Common myeloid progenitor, CD34-positive (primary cell): ENCODE data around the gene KLK1.

ENCODE experiments used
- CTCF ChIA-PET: fragments of 350-600 bp; sonication (Branson Sonifier 250); formaldehyde crosslinking; loops from one replicate; lab custom pipeline; 2021; ENCODE audit warnings: antibody characterized with exemption; lab: Charles Lee
- POLR2A ChIA-PET: fragments of 350-600 bp; sonication (Branson Sonifier 250); formaldehyde crosslinking; loops from one replicate; lab custom pipeline; 2021; ENCODE audit warnings: antibody characterized with exemption; lab: Charles Lee
- DNase-seq, 3 donors: peaks; one replicate each; pipeline versions ENCODE4 v3.0.0 to v3.0.0-alpha.2; 2013
- H3K27ac ChIP-seq, 2 experiments: 1 replicate in 1 of 2; 2 replicates in 1 of 2; pipeline ENCODE4 v1.7.0; 2013; ENCODE audit warnings: inconsistent platforms in 2 of 2, low read length in 2 of 2, mild to moderate bottlenecking in 2 of 2, low read depth in 1 of 2, moderate library complexity in 1 of 2; ENCODE audit not compliant: severe bottlenecking in 2 of 2, insufficient read depth in 1 of 2, poor library complexity in 1 of 2
- H3K27me3 ChIP-seq, 5 experiments: replicated peaks in 2 of 5; 1 replicate in 3 of 5; 2 replicates in 2 of 5; pipeline versions ENCODE4 v1.6.1 to v1.7.0; 2013; ENCODE audit warnings: low read length in 4 of 5, mild to moderate bottlenecking in 2 of 5, moderate library complexity in 2 of 5, inconsistent platforms in 1 of 5; ENCODE audit not compliant: insufficient read depth in 5 of 5, control insufficient read depth in 4 of 5
- H3K36me3 ChIP-seq, 4 experiments: 1 replicate in 2 of 4; 2 replicates in 2 of 4; pipeline versions ENCODE4 v1.6.1 to v1.7.0; 2013; ENCODE audit warnings: low read length in 3 of 4, control low read depth in 1 of 4, mild to moderate bottlenecking in 1 of 4; ENCODE audit not compliant: control insufficient read depth in 4 of 4, insufficient read depth in 4 of 4
- H3K4me1 ChIP-seq, 4 experiments: 1 replicate in 3 of 4; 2 replicates in 1 of 4; pipeline versions ENCODE4 v1.6.1 to v1.7.1; 2013; ENCODE audit warnings: low read length in 3 of 4, mild to moderate bottlenecking in 3 of 4, control low read depth in 1 of 4, inconsistent platforms in 1 of 4, moderate library complexity in 1 of 4; ENCODE audit not compliant: control insufficient read depth in 4 of 4, insufficient read depth in 4 of 4; ENCODE audit errors: control extremely low read depth in 1 of 4
- H3K4me3 ChIP-seq, 7 experiments: 1 replicate in 4 of 7; 2 replicates in 3 of 7; pipeline versions ENCODE4 v1.5.1 to v1.7.0; 2013; ENCODE audit warnings: mild to moderate bottlenecking in 7 of 7, low read length in 6 of 7, moderate library complexity in 6 of 7, inconsistent platforms in 2 of 7, low read depth in 2 of 7, control low read depth in 1 of 7; ENCODE audit not compliant: insufficient read depth in 4 of 7, control insufficient read depth in 1 of 7; ENCODE audit errors: extremely low read depth in 1 of 7
- H3K9me3 ChIP-seq, 5 experiments: 1 replicate in 4 of 5; 2 replicates in 1 of 5; pipeline versions ENCODE4 v1.6.1 to v1.7.1; 2013; ENCODE audit warnings: low read length in 4 of 5, mild to moderate bottlenecking in 2 of 5, inconsistent platforms in 1 of 5, low read depth in 1 of 5, moderate library complexity in 1 of 5; ENCODE audit not compliant: control insufficient read depth in 4 of 5, insufficient read depth in 2 of 5; ENCODE audit errors: control extremely low read depth in 1 of 5
- WGBS: methylation state at CpG from one replicate; pipeline ENCODE4 v1.1.5; 2013; ENCODE audit not compliant: insufficient coverage; 5-methylcytosine and 5-hydroxymethylcytosine counted together

Gene KLK1

GRCh38 chr19:50804420-50805272 is 18.9 kb downstream of the KLK1 start:
- no peaks in the 10 kb centered on the region for H3K27me3 ChIP-seq
- ChIA-PET POLR2A (interaction anchor here (0.7 to 1.1 kb wide), 4 partner anchors 9 to 126 kb away, joined by 3 to 5 read pairs (median 3); no protein-coding TSS in a partner anchor), CTCF (interaction anchor here (0.8 kb wide), 1 partner anchor 84 kb away, joined by 3 read pairs; no protein-coding TSS in a partner anchor)
- 0% methylated on average over 59 of the region's 62 CpGs for WGBS
- no peaks in the 10 kb centered on the region for H3K9me3 ChIP-seq
- H3K4me3 ChIP-seq: peak overlapping the region; percentile 68 to 100 (median 98)
- H3K36me3 ChIP-seq: peaks cover 4 to 21% (median 12%) of the 10 kb centered on the region in 4 experiments
- peak overlapping the region; percentile 99 for H3K27ac ChIP-seq
- DNase-seq: peak; percentile 99
- peaks cover 5 to 26% (median 14%) of the 10 kb centered on the region in 4 experiments for H3K4me1 ChIP-seq

DNA sequence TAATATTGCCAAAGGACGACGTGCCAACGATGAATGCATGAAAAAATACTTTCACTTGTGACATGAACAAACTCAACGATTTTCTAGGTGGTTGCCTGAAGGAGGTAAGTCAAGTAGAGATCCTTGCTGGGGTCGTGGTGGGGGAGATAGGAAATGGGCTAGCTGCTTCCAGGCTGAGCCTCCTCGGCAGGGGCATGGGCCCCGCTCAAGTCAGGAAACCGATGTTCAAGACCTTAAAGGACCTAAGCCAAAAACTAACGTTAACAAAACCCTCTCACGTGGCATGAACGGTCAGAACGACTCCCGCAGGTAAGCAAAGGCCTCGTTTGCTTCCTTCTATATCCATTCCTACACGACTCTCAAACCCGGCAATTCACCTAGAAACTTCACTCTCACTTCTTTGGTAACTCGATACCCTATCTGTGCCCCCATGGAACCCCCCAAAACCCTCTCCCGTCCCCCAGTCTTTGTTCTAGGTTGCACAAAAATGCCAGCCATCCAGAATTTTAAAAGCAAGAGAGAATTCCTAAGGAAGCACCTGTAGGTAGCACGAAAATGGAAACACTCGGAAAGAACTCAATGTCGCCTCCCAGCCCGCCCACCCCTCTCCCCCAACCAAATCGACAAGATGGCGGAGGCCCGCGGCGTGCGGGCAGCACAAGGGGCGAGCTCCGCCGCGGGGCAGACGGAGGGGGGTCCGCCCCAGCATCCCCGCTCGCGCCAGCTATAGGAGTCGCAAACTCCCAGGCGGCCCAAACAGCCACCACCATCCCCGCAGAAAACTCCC is 19.8 kb downstream of the KLK1 start:
- peak overlapping the region; percentile 68 to 100 (median 98) for H3K4me3 ChIP-seq
- POLR2A ChIA-PET: interaction anchor here (0.5 to 1.1 kb wide), 4 partner anchors 8 to 832 kb away, joined by 3 read pairs; partner anchors contain the start of gene ACP4
- peak in 2 of 3 donors; percentile 18 to 35 for DNase-seq
- H3K4me1 ChIP-seq: peaks cover 5 to 26% (median 14%) of the 10 kb centered on the region in 4 experiments
- peaks cover 5 to 29% (median 17%) of the 10 kb centered on the region in 4 experiments for H3K36me3 ChIP-seq
- peak overlapping the region; percentile 99 for H3K27ac ChIP-seq
- CTCF ChIA-PET: no interaction called here
- no peaks in the 10 kb centered on the region for H3K9me3 ChIP-seq
- 0% methylated on average over 31 of the region's 40 CpGs for WGBS
- no peaks in the 10 kb centered on the region for H3K27me3 ChIP-seq

- no peak for DNase-seq
- H3K9me3 ChIP-seq: no peaks in the 10 kb centered on the region
- WGBS: 97% methylated on average over 8 of the region's 8 CpGs
- peaks cover 5 to 26% (median 14%) of the 10 kb centered on the region in 4 experiments for H3K4me1 ChIP-seq
- H3K27me3 ChIP-seq: no peaks in the 10 kb centered on the region
- no peak overlapping the region for H3K4me3 ChIP-seq
- ChIA-PET POLR2A (no interaction called here), CTCF (no interaction called here)
- H3K27ac ChIP-seq: no peak overlapping the region
- peaks cover 9 to 55% (median 38%) of the 10 kb centered on the region in 4 experiments for H3K36me3 ChIP-seq
These were observed 22.5 kb downstream of the KLK1 start for GRCh38 chr19:50801107-50801506.

DNA sequence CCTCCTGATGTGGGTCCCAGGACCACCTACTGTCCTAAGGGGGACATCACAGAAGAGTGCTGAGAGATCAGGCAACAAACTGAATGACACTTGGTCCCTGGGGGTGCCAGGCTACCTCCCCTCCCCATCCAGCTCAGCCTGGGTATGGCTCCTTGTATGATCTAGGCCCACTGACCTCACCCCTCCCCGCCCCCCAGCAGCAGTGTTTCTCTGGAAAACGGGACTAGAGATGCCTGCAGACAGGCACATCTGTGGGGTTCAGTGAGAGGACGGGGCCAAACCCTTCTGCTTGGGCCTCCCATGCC is 24.1 kb downstream of the KLK1 start:
- ChIA-PET POLR2A (no interaction called here), CTCF (interaction anchor here (0.6 kb wide), 1 partner anchor 1476 kb away, joined by 3 read pairs; no protein-coding TSS in a partner anchor)
- 95% methylated on average over 2 of the region's 3 CpGs for WGBS
- Histone ChIP-seq H3K4me1 (peaks cover 5 to 19% (median 15%) of the 10 kb centered on the region in 4 experiments), H3K9me3 (no peaks in the 10 kb centered on the region), H3K4me3 (no peak overlapping the region), H3K36me3 (peaks cover 9 to 60% (median 42%) of the 10 kb centered on the region in 4 experiments), H3K27ac (no peak overlapping the region), H3K27me3 (no peaks in the 10 kb centered on the region)
- DNase-seq: no peak

DNA sequence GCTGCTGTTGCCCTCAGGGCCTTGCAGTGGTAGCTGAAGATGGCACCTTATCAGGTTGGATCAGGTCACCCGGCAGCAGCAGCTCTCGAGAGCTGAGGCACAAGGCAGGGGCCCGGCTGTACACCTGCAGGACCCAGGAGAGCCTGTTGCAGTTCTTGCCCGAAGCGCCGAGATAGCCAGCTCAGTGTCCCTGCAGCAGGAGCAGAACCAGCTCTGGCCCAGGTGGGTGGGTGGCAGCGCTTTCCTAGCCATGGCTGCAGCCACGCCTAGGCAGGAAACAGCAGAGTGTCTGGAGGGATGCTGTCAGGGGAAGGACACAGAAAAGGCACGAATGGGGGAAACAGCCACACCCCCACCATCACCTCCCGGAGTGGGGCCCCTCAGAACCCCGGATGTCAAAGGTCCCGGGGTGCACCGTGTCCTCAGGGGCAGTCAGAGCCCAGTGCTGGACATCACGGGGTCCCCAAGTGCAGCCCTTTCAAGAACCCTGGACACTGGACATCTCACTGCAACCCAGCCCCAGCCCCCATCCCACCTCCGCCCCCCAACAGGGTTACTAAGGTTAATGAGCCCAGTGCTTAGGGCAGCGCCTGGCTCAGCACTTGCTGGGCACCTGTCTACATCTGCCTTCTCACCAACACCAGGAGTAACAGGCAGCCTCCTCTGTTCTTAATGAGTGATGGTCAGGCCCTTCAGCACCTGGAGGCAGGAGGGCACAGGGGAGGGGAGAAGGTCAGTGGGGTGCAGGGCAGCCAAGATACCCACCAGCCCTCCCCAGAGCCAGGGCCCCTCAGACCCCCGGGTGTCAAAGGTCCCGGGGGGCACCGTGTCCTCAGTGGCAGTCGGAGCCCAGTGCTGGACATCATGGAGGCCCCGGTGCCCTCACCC is 24.7 kb downstream of the KLK1 start:
- H3K36me3 ChIP-seq: peaks cover 9 to 60% (median 42%) of the 10 kb centered on the region in 4 experiments
- H3K9me3 ChIP-seq: no peaks in the 10 kb centered on the region
- no peaks in the 10 kb centered on the region for H3K27me3 ChIP-seq
- WGBS: 96% methylated on average over 15 of the region's 21 CpGs
- CTCF ChIA-PET: interaction anchor here (0.6 kb wide), 1 partner anchor 8 kb away, joined by 3 read pairs; no protein-coding TSS in a partner anchor
- H3K4me1 ChIP-seq: peaks cover 5 to 22% (median 17%) of the 10 kb centered on the region in 4 experiments
- H3K4me3 ChIP-seq: no peak overlapping the region
- no peak overlapping the region for H3K27ac ChIP-seq
- POLR2A ChIA-PET: no interaction called here
- no peak for DNase-seq

DNA sequence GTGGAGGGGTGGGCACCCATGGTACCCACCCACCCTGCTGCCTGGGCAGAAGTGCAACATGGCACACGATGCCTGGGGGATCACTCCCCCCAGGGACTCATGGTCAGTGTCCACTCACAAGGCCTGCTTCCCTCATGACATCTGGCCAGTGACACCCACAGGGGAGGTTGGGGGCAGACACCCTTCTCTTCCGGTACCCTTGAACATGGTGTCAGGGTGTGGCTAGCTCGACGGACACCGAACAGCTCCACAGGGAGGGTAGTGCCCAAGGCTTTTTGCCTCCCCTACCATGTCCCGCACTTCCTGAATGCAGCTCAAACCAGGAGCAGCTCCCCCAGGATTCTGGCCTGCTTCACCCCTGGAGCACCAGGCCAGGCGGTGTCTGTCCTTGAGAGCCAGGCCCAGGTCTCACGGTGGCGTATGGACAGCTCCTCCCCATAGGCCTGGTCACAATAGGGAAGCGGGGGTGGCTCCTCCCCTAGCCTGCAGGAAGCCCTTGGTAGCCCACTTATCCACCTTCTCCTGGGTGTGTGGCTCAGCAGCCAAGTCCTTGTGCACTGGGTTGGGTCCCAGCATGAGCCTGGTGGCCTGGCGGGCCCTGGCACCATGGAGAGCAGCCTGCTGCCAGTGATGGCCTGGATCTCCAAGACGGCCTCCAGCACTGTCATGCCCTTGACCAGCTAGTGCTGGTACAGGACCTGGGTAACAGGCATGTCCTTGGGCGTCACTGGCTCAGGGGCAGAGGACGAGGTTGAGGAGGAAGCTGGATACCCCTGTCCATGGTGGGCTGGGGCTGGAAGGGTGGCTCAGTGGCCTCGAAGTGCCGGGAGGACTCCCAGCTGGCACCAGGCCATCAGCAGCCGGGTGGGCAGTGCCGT is 25.6 kb downstream of the KLK1 start:
- 87% methylated on average over 16 of the region's 18 CpGs for WGBS
- no peak for DNase-seq
- no peak overlapping the region for H3K27ac ChIP-seq
- POLR2A ChIA-PET: no interaction called here
- H3K9me3 ChIP-seq: no peaks in the 10 kb centered on the region
- H3K4me3 ChIP-seq: no peak overlapping the region
- H3K27me3 ChIP-seq: no peaks in the 10 kb centered on the region
- peaks cover 9 to 60% (median 42%) of the 10 kb centered on the region in 4 experiments for H3K36me3 ChIP-seq
- H3K4me1 ChIP-seq: peaks cover 4 to 16% (median 10%) of the 10 kb centered on the region in 4 experiments
- CTCF ChIA-PET: interaction anchor here (0.6 to 0.8 kb wide), 2 partner anchors 9 to 10 kb away, joined by 3 read pairs; no protein-coding TSS in a partner anchor
